Gastrocnemius medialis (tissue), 4 donors: Measurements from ENCODE around the gene CCNT2.

Experiments used
- CTCF ChIP-seq, 5 experiments: fragments of 450-650 bp in 3 of 5; fragments of 200-600 bp in 2 of 5; sonication (generic) in 2 of 5; IDR thresholded peaks in 4 of 5; conservative IDR thresholded peaks in 1 of 5; 1 replicate in 4 of 5; 2 replicates in 1 of 5; pipeline ENCODE4 v1.5.1; 2016 to 2019; ENCODE audit warnings: antibody characterized with exemption in 5 of 5, mild to moderate bottlenecking in 3 of 5, moderate library complexity in 3 of 5
- POLR2A ChIP-seq, 2 donors: fragments of 450-650 bp; IDR thresholded peaks; one replicate each; pipeline ENCODE4 v1.6.1; 2017; ENCODE audit warnings: antibody characterized with exemption in 2 of 2, mild to moderate bottlenecking in 2 of 2, moderate library complexity in 2 of 2

GRCh38 chr2:134917360-134917865 is 1.2 kb upstream of the CCNT2 start:
- TF ChIP-seq CTCF (IDR thresholded peaks at IDR 0.05 in 4 of 5, conservative IDR thresholded peaks at IDR 0.05 in 1 of 5) (no peak), POLR2A (IDR thresholded peaks at IDR 0.05) (no peak)
